ENCODE data around the gene RIMKLA. TPM values are rescaled to one million over a fixed set of nuclear protein-coding genes. Genes with fewer than 3 reads are reported as not detected.

The RIMKLA gene
- total and polyA plus RNA-seq, 2 donors (not counting 3 experiments of a cell fraction or from before 2014, with no cell fraction given), result 0.01 TPM; not detected in 1

DNA sequence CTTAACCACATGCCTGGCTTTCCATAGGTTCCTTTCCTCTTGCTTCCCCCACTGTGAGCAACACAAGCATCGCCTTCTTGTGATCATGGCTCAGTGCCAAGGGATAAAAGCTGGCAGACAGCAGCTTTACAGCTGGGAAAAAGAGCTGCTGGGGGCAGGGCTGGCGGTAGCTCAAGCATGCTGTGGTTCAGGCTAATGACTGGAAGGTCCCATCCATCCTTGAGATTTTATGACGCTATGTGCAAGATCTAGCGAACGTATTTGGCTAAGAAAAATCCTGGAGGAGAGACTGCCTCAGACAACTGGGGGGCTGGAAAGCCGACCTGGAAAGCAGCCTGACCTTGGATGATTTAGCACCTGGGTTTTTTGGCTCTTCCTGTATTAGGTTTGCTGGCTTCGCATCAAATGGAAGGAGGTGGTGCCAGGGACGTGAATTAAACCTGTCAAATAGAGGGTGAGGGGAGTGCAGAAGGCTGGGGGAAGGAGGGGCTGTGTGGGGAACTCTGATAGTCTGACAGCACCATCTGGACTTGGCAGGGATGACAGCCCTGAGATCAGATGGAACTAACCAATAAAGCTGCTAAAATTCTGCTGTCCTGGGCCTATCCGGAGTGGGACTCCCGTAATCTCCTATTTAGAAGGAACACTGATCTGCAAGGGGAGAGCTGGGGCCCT lies 40.5 kb downstream of the RIMKLA start:
- dilution Hi-C loops (cut with MboI; ENCODE audit: extremely low pct_ligation_motif_present, low sequenced_read_pairs), result no loop called here
- Histone ChIP-seq H4K20me1 (replicated peaks; ENCODE audit: control insufficient read depth, extremely low read depth, insufficient read depth, low read length) (no peaks in the 10 kb centered on the region), H3K27me3 (ENCODE audit: control insufficient read depth in 2 of 2, insufficient read depth in 2 of 2, low read length in 2 of 2) (peaks cover 8 to 13% of the 10 kb centered on the region in 2 experiments), H3K27ac (ENCODE audit: insufficient read depth, low read depth, low read length) (no peak overlapping the region), H3K9ac (replicated peaks; ENCODE audit: extremely low read depth, insufficient read depth, low read length) (no peak overlapping the region), H3K9me3 (replicated peaks; ENCODE audit: control insufficient read depth, insufficient read depth, low read length) (no peaks in the 10 kb centered on the region), H3K4me3 (replicated peaks in 1 of 3; ENCODE audit: insufficient read depth in 1 of 3, low read depth in 1 of 3, low read length in 3 of 3) (no peak overlapping the region), H3K4me1 (ENCODE audit: control insufficient read depth, extremely low read depth, insufficient read depth, low read length) (peaks cover 2% of the 10 kb centered on the region), H3K4me2 (ENCODE audit: insufficient read depth, low read length) (no peak overlapping the region), H3K36me3 (ENCODE audit: control insufficient read depth in 2 of 2, extremely low read depth in 1 of 2, insufficient read depth in 2 of 2, low read length in 2 of 2) (no peaks in the 10 kb centered on the region), H2AFZ (ENCODE audit: low read depth, low read length) (no peak overlapping the region), H3K79me2 (ENCODE audit: control insufficient read depth, insufficient read depth, low read length) (no peaks in the 10 kb centered on the region), H3K9me1 (replicated peaks; ENCODE audit: control insufficient read depth, extremely low read depth, insufficient read depth, low read length) (no peaks in the 10 kb centered on the region)
- intact Hi-C loops (cut with micrococcal nuclease), result no loop called here
- TF ChIP-seq POLR2AphosphoS5 (IDR thresholded peaks at IDR 0.05; ENCODE audit: insufficient read depth, low read depth, low read length) (no peak), JUN (IDR thresholded peaks at IDR 0.05; ENCODE audit: borderline replicate concordance, insufficient read depth, insufficient read length, low read depth) (no peak), GATA2 (IDR thresholded peaks at IDR 0.05; ENCODE audit: insufficient read depth, insufficient read length, low read depth, low read length) (no peak)
- TF ChIP-seq, protein P1, sequence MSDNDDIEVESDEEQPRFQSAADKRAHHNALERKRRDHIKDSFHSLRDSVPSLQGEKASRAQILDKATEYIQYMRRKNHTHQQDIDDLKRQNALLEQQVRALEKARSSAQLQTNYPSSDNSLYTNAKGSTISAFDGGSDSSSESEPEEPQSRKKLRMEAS (IDR thresholded peaks at IDR 0.05; ENCODE audit: insufficient read depth, insufficient read length), result no peak
- CTCF ChIA-PET, result no interaction called here
- FAIRE-seq (no peak), DNase-seq (ENCODE audit: low read depth, low spot score) (peak; percentile 72)
- POLR2A ChIA-PET, result no interaction called here
- BruUV-seq (replicated peaks), result no TSS peak

GRCh38 chr1:42422737-42423136 lies 42.1 kb downstream of the RIMKLA start:
- no peak overlapping the region for H3K4me3 ChIP-seq (replicated peaks in 1 of 3; ENCODE audit: insufficient read depth in 1 of 3, low read depth in 1 of 3, low read length in 3 of 3)
- H3K9me1 ChIP-seq (replicated peaks; ENCODE audit: control insufficient read depth, extremely low read depth, insufficient read depth, low read length), result no peaks in the 10 kb centered on the region
- no peaks in the 10 kb centered on the region for H3K9me3 ChIP-seq (replicated peaks; ENCODE audit: control insufficient read depth, insufficient read depth, low read length)
- BruUV-seq (replicated peaks), result no TSS peak
- no peak overlapping the region for H3K4me2 ChIP-seq (ENCODE audit: insufficient read depth, low read length)
- H4K20me1 ChIP-seq (replicated peaks; ENCODE audit: control insufficient read depth, extremely low read depth, insufficient read depth, low read length), result no peaks in the 10 kb centered on the region
- intact Hi-C loops (cut with micrococcal nuclease), result no loop called here
- no peaks in the 10 kb centered on the region for H3K79me2 ChIP-seq (ENCODE audit: control insufficient read depth, insufficient read depth, low read length)
- DNase-seq (ENCODE audit: low read depth, low spot score), result no peak
- TF ChIP-seq EZH2 (IDR thresholded peaks at IDR 0.05; ENCODE audit: borderline replicate concordance, low read depth, low read length, severe bottlenecking) (no peak), POLR2AphosphoS5 (IDR thresholded peaks at IDR 0.05; ENCODE audit: insufficient read depth, low read depth, low read length) (no peak), FOS (IDR thresholded peaks at IDR 0.05; ENCODE audit: borderline replicate concordance, insufficient read depth, low read length) (no peak), JUN (IDR thresholded peaks at IDR 0.05; ENCODE audit: borderline replicate concordance, insufficient read depth, insufficient read length, low read depth) (no peak), POLR2A (IDR thresholded peaks at IDR 0.05; ENCODE audit: low read depth, low read length) (no peak), MYC (IDR thresholded peaks at IDR 0.05; ENCODE audit: low read depth, low read length) (no peak)
- TF ChIP-seq, protein P1 (IDR thresholded peaks at IDR 0.05; ENCODE audit: insufficient read depth, insufficient read length), result no peak
- TF ChIP-seq, protein P2, sequence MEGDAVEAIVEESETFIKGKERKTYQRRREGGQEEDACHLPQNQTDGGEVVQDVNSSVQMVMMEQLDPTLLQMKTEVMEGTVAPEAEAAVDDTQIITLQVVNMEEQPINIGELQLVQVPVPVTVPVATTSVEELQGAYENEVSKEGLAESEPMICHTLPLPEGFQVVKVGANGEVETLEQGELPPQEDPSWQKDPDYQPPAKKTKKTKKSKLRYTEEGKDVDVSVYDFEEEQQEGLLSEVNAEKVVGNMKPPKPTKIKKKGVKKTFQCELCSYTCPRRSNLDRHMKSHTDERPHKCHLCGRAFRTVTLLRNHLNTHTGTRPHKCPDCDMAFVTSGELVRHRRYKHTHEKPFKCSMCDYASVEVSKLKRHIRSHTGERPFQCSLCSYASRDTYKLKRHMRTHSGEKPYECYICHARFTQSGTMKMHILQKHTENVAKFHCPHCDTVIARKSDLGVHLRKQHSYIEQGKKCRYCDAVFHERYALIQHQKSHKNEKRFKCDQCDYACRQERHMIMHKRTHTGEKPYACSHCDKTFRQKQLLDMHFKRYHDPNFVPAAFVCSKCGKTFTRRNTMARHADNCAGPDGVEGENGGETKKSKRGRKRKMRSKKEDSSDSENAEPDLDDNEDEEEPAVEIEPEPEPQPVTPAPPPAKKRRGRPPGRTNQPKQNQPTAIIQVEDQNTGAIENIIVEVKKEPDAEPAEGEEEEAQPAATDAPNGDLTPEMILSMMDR (IDR thresholded peaks at IDR 0.05; ENCODE audit: extremely low read depth in 1 of 2, insufficient read depth in 1 of 2, low read depth in 1 of 2, low read length in 2 of 2), result no peak
- FAIRE-seq, result no peak
- H3K27me3 ChIP-seq (ENCODE audit: control insufficient read depth in 2 of 2, insufficient read depth in 2 of 2, low read length in 2 of 2), result peaks cover 5 to 13% of the 10 kb centered on the region in 2 experiments
- ChIA-PET POLR2A (no interaction called here), CTCF (interaction anchor here (0.6 to 1.3 kb wide), 2 partner anchors 65 to 341 kb away, joined by 4 to 5 read pairs; no protein-coding TSS in a partner anchor)
- H3K36me3 ChIP-seq (ENCODE audit: control insufficient read depth in 2 of 2, extremely low read depth in 1 of 2, insufficient read depth in 2 of 2, low read length in 2 of 2), result no peaks in the 10 kb centered on the region
- H2AFZ ChIP-seq (ENCODE audit: low read depth, low read length), result no peak overlapping the region
- peaks cover 15% of the 10 kb centered on the region for H3K4me1 ChIP-seq (ENCODE audit: control insufficient read depth, extremely low read depth, insufficient read depth, low read length)
- H3K27ac ChIP-seq (ENCODE audit: insufficient read depth, low read depth, low read length), result no peak overlapping the region
- dilution Hi-C loops (cut with MboI; ENCODE audit: extremely low pct_ligation_motif_present, low sequenced_read_pairs), result no loop called here
- no peak overlapping the region for H3K9ac ChIP-seq (replicated peaks; ENCODE audit: extremely low read depth, insufficient read depth, low read length)
